K562 (cell line): ENCODE data around the gene PRKCG. TPM values are rescaled to one million over a fixed set of nuclear protein-coding genes. Genes with fewer than 3 reads are reported as not detected.

Experiments
- CBX3 ChIP-seq, 2 experiments: IDR thresholded peaks; 1 replicate in 1 of 2; 2 replicates in 1 of 2; pipeline ENCODE4 v1.6.1; 2012; ENCODE audit warnings: inconsistent platforms in 2 of 2, low read length in 2 of 2, borderline replicate concordance in 1 of 2, control low read depth in 1 of 2
- EHMT2 ChIP-seq: fragments of 450-650 bp; IDR thresholded peaks from 2 replicates; pipeline ENCODE4 v1.6.1; 2018; ENCODE audit warnings: antibody characterized with exemption
- LARP7 ChIP-seq: fragments of 450-650 bp; IDR thresholded peaks from 2 replicates; pipeline ENCODE4 v1.6.1; 2016
- MCM2 ChIP-seq: fragments of 450-650 bp; IDR thresholded peaks from 2 replicates; pipeline ENCODE4 v1.6.1; 2017; ENCODE audit warnings: low read depth, mild to moderate bottlenecking
- NKRF ChIP-seq: fragments of 450-650 bp; IDR thresholded peaks from 2 replicates; pipeline ENCODE4 v1.6.1; 2016; ENCODE audit warnings: borderline replicate concordance
- RBM39 ChIP-seq: fragments of 200-400 bp; formaldehyde crosslinking; optimal IDR thresholded peaks from 2 replicates; pipeline ENCODE3; 2018; ENCODE audit warnings: low read depth, low read length
- RREB1 ChIP-seq: fragments of 250-450 bp; sonication (Bioruptor Pico); IDR thresholded peaks from 2 replicates; pipeline ENCODE4 v1.4.0; 2020
- SFPQ ChIP-seq: fragments of 200-400 bp; formaldehyde crosslinking; IDR thresholded peaks from 2 replicates; pipeline ENCODE4 v1.6.1; 2017; ENCODE audit warnings: mild to moderate bottlenecking, low read depth, low read length, moderate library complexity
- SMAD4 ChIP-seq: fragments of 250-450 bp; sonication (Bioruptor Pico); conservative IDR thresholded peaks from 2 replicates; pipeline ENCODE4 v1.8.0; 2021; ENCODE audit warnings: inconsistent platforms, mild to moderate bottlenecking, moderate library complexity
- ZNF75A ChIP-seq: fragments of 450-650 bp; formaldehyde crosslinking; IDR thresholded peaks from 2 replicates; pipeline ENCODE4 v1.4.0; 2020; ENCODE audit warnings: mild to moderate bottlenecking
- polyA plus RNA-seq, 8 experiments: library from polyadenylated mRNA; depleted of rRNA in 4 of 8; stranded (reverse) in 5 of 8; unstranded in 3 of 8; fragments of >200 nt; fragmentation: Nextera tagmentation in 2 of 8; fragmentation: Illumina TruSeq in 1 of 8; extraction: Ambion mirVana in 2 of 8; extraction: Trizol in 1 of 8; gene quantifications; 2 replicates each; pipeline versions ENCODE4 v1.2.1 to v1.2.3, GENCODE V29; 2011 to 2014; ENCODE audit warnings: inconsistent platforms in 1 of 8, missing spikeins in 1 of 8
- total RNA-seq, 7 experiments: library from RNA; depleted of rRNA in 6 of 7; stranded (reverse); fragments of >200 nt in 6 of 7; fragmentation: Illumina TruSeq in 2 of 7; extraction: Trizol in 2 of 7; gene quantifications; 2 replicates each; pipeline versions ENCODE4 v1.2.1 to v1.2.3, GENCODE V29; 2011 to 2021; ENCODE audit warnings: low replicate concordance in 1 of 7
- TF ChIP-seq, protein P1 (sequence below): fragments of 250-450 bp; sonication (Bioruptor Pico); IDR thresholded peaks from 2 replicates; pipeline ENCODE4 v1.8.0; 2021; ENCODE audit warnings: mild to moderate bottlenecking, moderate library complexity

The PRKCG gene
- total and polyA plus RNA-seq, 9 of the 15 experiments (the other 6 are each of a cell fraction or from before 2014, with no cell fraction given) = not detected

- TF ChIP-seq NKRF = no peak
- TF ChIP-seq RREB1 (CRISPR knock-in tag) = 0 out of 2 replicates have a peak, but pooled peaks have one; percentile 14
- TF ChIP-seq SMAD4 = peak; percentile 94
- no peak for TF ChIP-seq ZNF75A
- TF ChIP-seq MCM2 = no peak
- no peak for TF ChIP-seq RBM39
- TF ChIP-seq EHMT2 = no peak
- no peak for TF ChIP-seq SFPQ
- TF ChIP-seq, protein P1, sequence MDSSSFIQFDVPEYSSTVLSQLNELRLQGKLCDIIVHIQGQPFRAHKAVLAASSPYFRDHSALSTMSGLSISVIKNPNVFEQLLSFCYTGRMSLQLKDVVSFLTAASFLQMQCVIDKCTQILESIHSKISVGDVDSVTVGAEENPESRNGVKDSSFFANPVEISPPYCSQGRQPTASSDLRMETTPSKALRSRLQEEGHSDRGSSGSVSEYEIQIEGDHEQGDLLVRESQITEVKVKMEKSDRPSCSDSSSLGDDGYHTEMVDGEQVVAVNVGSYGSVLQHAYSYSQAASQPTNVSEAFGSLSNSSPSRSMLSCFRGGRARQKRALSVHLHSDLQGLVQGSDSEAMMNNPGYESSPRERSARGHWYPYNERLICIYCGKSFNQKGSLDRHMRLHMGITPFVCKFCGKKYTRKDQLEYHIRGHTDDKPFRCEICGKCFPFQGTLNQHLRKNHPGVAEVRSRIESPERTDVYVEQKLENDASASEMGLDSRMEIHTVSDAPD (CRISPR knock-in tag) = no peak
- TF ChIP-seq LARP7 = no peak
- 0 out of 3 replicates have a peak, but pooled peaks of 1 of the 2 experiments have one; percentile 13 for TF ChIP-seq CBX3 (IDR thresholded peaks at IDR 0.05; ENCODE audit: borderline replicate concordance in 1 of 2, low read length in 2 of 2)
Observed at GRCh38 chr19:53868892-53869804, 12.8 kb upstream of the PRKCG start (continued).
